SK-N-SH (cell line): Measurements from ENCODE around the gene RNF144B. TPM values are rescaled to one million over a fixed set of nuclear protein-coding genes. Genes with fewer than 3 reads are reported as not detected.

Source experiments
- CTCF ChIA-PET: fragments of 300-600, 350-600 bp; formaldehyde crosslinking; extraction: SDS; loops from one replicate; lab custom pipeline; 2021; lab: Yijun Ruan, JAX
- POLR2A ChIA-PET: fragments of 350-600 bp; sonication (Branson Sonifier 250); formaldehyde crosslinking; extraction: SDS; loops from one replicate; lab custom pipeline; 2020; ENCODE audit warnings: antibody characterized with exemption, inconsistent platforms; lab: Yijun Ruan, JAX
- DNase-seq: peaks from one replicate; pipeline ENCODE4 v3.0.0; 2012
- H2AFZ ChIP-seq: fragments of 200-600 bp; sonication (generic); 2 replicates; pipeline ENCODE4 v1.8.1; 2016; ENCODE audit warnings: antibody characterized with exemption, mild to moderate bottlenecking, low read depth
- H3F3A ChIP-seq: fragments of 200-600 bp; sonication (generic); replicated peaks from 2 replicates; pipeline ENCODE3; 2016; ENCODE audit warnings: antibody characterized with exemption, mild to moderate bottlenecking; ENCODE audit not compliant: insufficient read depth
- H3K27ac ChIP-seq, 2 experiments: fragments of 200-500 bp in 1 of 2; fragments of 200-600 bp in 1 of 2; sonication (Bioruptor generic) in 1 of 2; sonication (generic), shearing (Covaris generic) in 1 of 2; 2 replicates each; pipeline versions ENCODE4 v1.5.1 to v1.6.1; 2014 to 2016; ENCODE audit warnings: low read depth in 2 of 2, inconsistent platforms in 1 of 2, low read length in 1 of 2, mild to moderate bottlenecking in 1 of 2, mixed read lengths in 1 of 2
- H3K27me3 ChIP-seq: fragments of 200-600 bp; sonication (generic), shearing (Covaris generic); 2 replicates; pipeline ENCODE4 v1.6.1; 2016; ENCODE audit warnings: mixed run types; ENCODE audit not compliant: insufficient read depth
- H3K36me3 ChIP-seq, 2 experiments: fragments of 200-500 bp in 1 of 2; fragments of 200-600 bp in 1 of 2; sonication (Bioruptor generic) in 1 of 2; sonication (generic) in 1 of 2; replicated peaks in 1 of 2; 2 replicates each; pipeline versions ENCODE3 to v1.5.1; 2014 to 2016; ENCODE audit warnings: low read length in 1 of 2, mild to moderate bottlenecking in 1 of 2; ENCODE audit not compliant: insufficient read depth in 2 of 2, control insufficient read depth in 1 of 2
- H3K4me1 ChIP-seq, 2 experiments: fragments of 200-500 bp in 1 of 2; fragments of 200-600 bp in 1 of 2; sonication (Bioruptor generic) in 1 of 2; sonication (generic), shearing (Covaris generic) in 1 of 2; 2 replicates each; pipeline versions ENCODE4 v1.5.1 to v1.6.1; 2014 to 2016; ENCODE audit warnings: low read depth in 1 of 2, low read length in 1 of 2, mixed run types in 1 of 2; ENCODE audit not compliant: insufficient read depth in 2 of 2, control insufficient read depth in 1 of 2
- H3K4me2 ChIP-seq: fragments of 200-600 bp; sonication (generic), shearing (Covaris generic); 2 replicates; pipeline ENCODE4 v1.6.1; 2017; ENCODE audit warnings: mixed run types
- H3K4me3 ChIP-seq, 2 experiments: fragments of 200-500 bp in 1 of 2; fragments of 200-600 bp in 1 of 2; sonication (Bioruptor generic) in 1 of 2; sonication (generic), shearing (Covaris generic) in 1 of 2; 2 replicates each; pipeline versions ENCODE4 v1.5.1 to v1.8.1; 2014 to 2016; ENCODE audit warnings: low read depth in 2 of 2, inconsistent platforms in 1 of 2, low read length in 1 of 2, mild to moderate bottlenecking in 1 of 2, mixed read lengths in 1 of 2, moderate library complexity in 1 of 2
- H3K79me2 ChIP-seq: fragments of 200-600 bp; sonication (generic); 2 replicates; pipeline ENCODE4 v1.8.1; 2017; ENCODE audit warnings: mild to moderate bottlenecking; ENCODE audit not compliant: insufficient read depth
- H3K9ac ChIP-seq: fragments of 200-600 bp; sonication (generic); 2 replicates; pipeline ENCODE4 v1.6.1; 2017; ENCODE audit warnings: mixed run types
- H3K9me2 ChIP-seq: fragments of 200-600 bp; sonication (generic); 2 replicates; pipeline ENCODE4 v1.6.1; 2017; ENCODE audit warnings: mixed run types
- H3K9me3 ChIP-seq: fragments of 200-600 bp; sonication (generic); 2 replicates; pipeline ENCODE4 v1.6.1; 2017; ENCODE audit warnings: mixed run types, mild to moderate bottlenecking, moderate library complexity
- H4K20me1 ChIP-seq: fragments of 200-600 bp; sonication (generic); 2 replicates; pipeline ENCODE4 v1.6.1; 2017; ENCODE audit warnings: mild to moderate bottlenecking, mixed run types; ENCODE audit not compliant: insufficient read depth
- EZH2phosphoT487 ChIP-seq: fragments of 200-600 bp; sonication (generic); IDR thresholded peaks from 2 replicates; pipeline ENCODE4 v1.6.1; 2017; ENCODE audit warnings: low read depth, mixed run types, mild to moderate bottlenecking, antibody characterized with exemption, moderate library complexity, borderline replicate concordance
- FOXJ3 ChIP-seq: sonication (generic); formaldehyde crosslinking; IDR thresholded peaks from 2 replicates; pipeline ENCODE4 v1.5.1; 2020; ENCODE audit warnings: mild to moderate bottlenecking, missing genetic modification reagents
- GABPA ChIP-seq: IDR thresholded peaks from 2 replicates; pipeline ENCODE4 v1.4.0; 2012; ENCODE audit warnings: low read depth, mild to moderate bottlenecking
- GATA2 ChIP-seq: sonication (generic); formaldehyde crosslinking; IDR thresholded peaks from 2 replicates; pipeline ENCODE4 v1.5.0; 2020; ENCODE audit warnings: mild to moderate bottlenecking, missing genetic modification reagents
- JUND ChIP-seq: IDR thresholded peaks from 2 replicates; pipeline ENCODE4 v1.4.0; 2012
- MEF2A ChIP-seq: IDR thresholded peaks from 2 replicates; pipeline ENCODE4 v1.4.0; 2012; ENCODE audit warnings: low read depth, borderline replicate concordance
- RAD21 ChIP-seq: IDR thresholded peaks from 2 replicates; pipeline ENCODE4 v1.6.1; 2012; ENCODE audit warnings: mild to moderate bottlenecking, low read length
- RCOR1 ChIP-seq: fragments of 150-350 bp; IDR thresholded peaks from 2 replicates; pipeline ENCODE4 v1.6.1; 2017; ENCODE audit warnings: antibody characterized with exemption, low read length
- RFX5 ChIP-seq: IDR thresholded peaks from 2 replicates; pipeline ENCODE4 v1.6.1; 2012; ENCODE audit warnings: mild to moderate bottlenecking, improper control_type of control experiment, low read length
- SIN3A ChIP-seq: IDR thresholded peaks from 2 replicates; pipeline ENCODE4 v1.6.1; 2012; ENCODE audit warnings: low read depth, mild to moderate bottlenecking, low read length, moderate library complexity, borderline replicate concordance
- SMC3 ChIP-seq: IDR thresholded peaks from 2 replicates; pipeline ENCODE4 v1.6.1; 2012; ENCODE audit warnings: low read depth, low read length, improper control_type of control experiment
- TEAD4 ChIP-seq: IDR thresholded peaks from 2 replicates; pipeline ENCODE4 v1.4.0; 2012; ENCODE audit warnings: mild to moderate bottlenecking, borderline replicate concordance; ENCODE audit not compliant: insufficient read depth
- YY1 ChIP-seq: IDR thresholded peaks from 2 replicates; pipeline ENCODE4 v1.4.0; 2012; ENCODE audit warnings: low read depth, mild to moderate bottlenecking
- WGBS: methylation state at CpG from one replicate; pipeline ENCODE4 v1.1.6; 2017; ENCODE audit warnings: low lambda C conversion rate; 5-methylcytosine and 5-hydroxymethylcytosine counted together
- polyA plus RNA-seq, 3 experiments: library from polyadenylated mRNA; depleted of rRNA; stranded (reverse); fragments of >200 nt; gene quantifications; 2 replicates each; pipeline ENCODE4 v1.2.3, GENCODE V29; 2012
- TF ChIP-seq, protein P1 (sequence below): IDR thresholded peaks from 2 replicates; pipeline ENCODE4 v1.4.0; 2012; ENCODE audit warnings: low read depth, borderline replicate concordance

RNF144B gene
- polyA plus RNA-seq, 1 of the 3 experiments (the other 2 are of a cell fraction): 1.2 TPM

DNA sequence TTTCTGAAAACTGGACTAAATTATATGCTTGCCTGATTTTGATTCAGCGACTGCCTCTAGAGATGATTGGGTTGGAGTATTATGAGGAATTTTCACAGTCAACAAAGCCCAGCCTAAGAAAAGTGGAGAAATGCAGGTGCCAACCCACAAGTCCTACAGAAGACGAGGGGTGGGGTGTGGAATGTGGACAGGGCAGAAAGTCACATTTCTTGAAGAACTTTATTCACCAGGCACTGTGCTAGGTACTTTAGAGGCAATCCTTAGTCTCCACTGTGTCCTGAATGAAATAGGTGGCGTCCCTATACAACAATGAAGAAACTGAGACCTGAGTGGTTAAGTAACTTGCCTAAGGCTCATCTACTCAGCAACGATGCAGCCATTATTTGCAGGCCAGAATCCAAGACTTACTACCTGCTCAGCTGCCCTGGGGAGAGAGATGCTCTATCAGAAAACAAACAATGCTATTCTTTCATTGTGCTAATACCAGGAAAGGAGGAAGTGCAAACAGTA is 106.3 kb downstream of the RNF144B start:
- ChIA-PET POLR2A (no interaction called here), CTCF (no interaction called here)
- Histone ChIP-seq H3F3A (peaks cover 6% of the 10 kb centered on the region), H3K4me3 (no peak overlapping the region), H3K79me2 (no peaks in the 10 kb centered on the region), H3K36me3 (no peaks in the 10 kb centered on the region), H3K9me2 (no peaks in the 10 kb centered on the region), H3K9me3 (no peaks in the 10 kb centered on the region), H2AFZ (no peak overlapping the region), H3K27me3 (no peaks in the 10 kb centered on the region), H3K4me1 (no peaks in the 10 kb centered on the region), H3K4me2 (no peak overlapping the region), H4K20me1 (no peaks in the 10 kb centered on the region), H3K27ac (no peak overlapping the region), H3K9ac (no peak overlapping the region)
- no peak for DNase-seq
- TF ChIP-seq RCOR1 (no peak), SMC3 (no peak), JUND (no peak), RAD21 (no peak), GATA2 (CRISPR knock-in tag) (no peak)
- TF ChIP-seq, protein P1, sequence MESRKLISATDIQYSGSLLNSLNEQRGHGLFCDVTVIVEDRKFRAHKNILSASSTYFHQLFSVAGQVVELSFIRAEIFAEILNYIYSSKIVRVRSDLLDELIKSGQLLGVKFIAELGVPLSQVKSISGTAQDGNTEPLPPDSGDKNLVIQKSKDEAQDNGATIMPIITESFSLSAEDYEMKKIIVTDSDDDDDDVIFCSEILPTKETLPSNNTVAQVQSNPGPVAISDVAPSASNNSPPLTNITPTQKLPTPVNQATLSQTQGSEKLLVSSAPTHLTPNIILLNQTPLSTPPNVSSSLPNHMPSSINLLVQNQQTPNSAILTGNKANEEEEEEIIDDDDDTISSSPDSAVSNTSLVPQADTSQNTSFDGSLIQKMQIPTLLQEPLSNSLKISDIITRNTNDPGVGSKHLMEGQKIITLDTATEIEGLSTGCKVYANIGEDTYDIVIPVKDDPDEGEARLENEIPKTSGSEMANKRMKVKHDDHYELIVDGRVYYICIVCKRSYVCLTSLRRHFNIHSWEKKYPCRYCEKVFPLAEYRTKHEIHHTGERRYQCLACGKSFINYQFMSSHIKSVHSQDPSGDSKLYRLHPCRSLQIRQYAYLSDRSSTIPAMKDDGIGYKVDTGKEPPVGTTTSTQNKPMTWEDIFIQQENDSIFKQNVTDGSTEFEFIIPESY: no peak
- WGBS: 56% methylated on average over 4 of the region's 4 CpGs

DNA sequence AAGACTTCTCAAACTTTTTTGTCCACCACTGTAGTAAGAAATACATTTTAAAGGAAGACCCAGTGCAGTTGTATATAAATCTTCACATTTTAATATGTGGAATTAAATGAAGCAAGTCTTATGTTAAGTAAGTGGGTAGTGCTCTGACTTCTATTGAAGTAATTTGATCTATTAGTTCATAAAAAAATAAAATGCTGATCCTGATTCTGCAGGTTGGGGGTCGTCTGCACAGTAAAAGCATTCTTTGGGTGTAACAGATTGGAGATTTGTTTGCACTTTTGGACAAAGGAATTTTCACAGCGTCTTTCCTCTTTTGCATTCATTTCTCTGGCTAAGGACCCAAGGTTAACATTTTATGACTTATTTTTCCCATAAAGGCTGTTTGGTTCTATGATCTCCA is 106.8 kb downstream of the RNF144B start:
- Histone ChIP-seq H3K4me1 (no peaks in the 10 kb centered on the region), H4K20me1 (no peaks in the 10 kb centered on the region), H3K9me3 (no peaks in the 10 kb centered on the region), H3F3A (peaks cover 3% of the 10 kb centered on the region), H3K4me2 (no peak overlapping the region), H3K9ac (no peak overlapping the region), H3K27me3 (no peaks in the 10 kb centered on the region), H3K4me3 (no peak overlapping the region), H3K79me2 (no peaks in the 10 kb centered on the region), H3K9me2 (no peaks in the 10 kb centered on the region), H3K36me3 (no peaks in the 10 kb centered on the region), H2AFZ (no peak overlapping the region), H3K27ac (no peak overlapping the region)
- WGBS: 38% methylated on average over 2 of the region's 2 CpGs
- TF ChIP-seq RCOR1 (no peak), JUND (no peak), FOXJ3 (CRISPR knock-in tag) (no peak), YY1 (no peak), EZH2phosphoT487 (no peak), TEAD4 (no peak), SIN3A (no peak), RFX5 (no peak), GABPA (no peak), MEF2A (no peak)
- CTCF ChIA-PET: no interaction called here
- POLR2A ChIA-PET: no interaction called here
- no peak for DNase-seq
